ENCODE results near the gene TCEAL8. TPM values are rescaled to one million over a fixed set of nuclear protein-coding genes. Genes with fewer than 3 reads are reported as not detected.
"Not testable (repeated sequence)": the region's sequence is repeated elsewhere in the genome, so short reads cannot be mapped to it uniquely, and the experiment has no call there.

TCEAL8 gene
- total and polyA plus RNA-seq, 2 of the 4 experiments (the other 2 are of a cell fraction) = 31.5 to 57.6 TPM

- CTCF ChIA-PET = no interaction called here
- in situ Hi-C loops (cut with MboI; ENCODE audit: low sequenced_read_pairs) (no loop called here), intact Hi-C loops (cut with micrococcal nuclease) (no loop called here), dilution Hi-C loops (cut with HindIII; ENCODE audit: low sequenced_read_pairs, unreplicated experiment) (no loop called here)
- Histone ChIP-seq H3K9me3 (ENCODE audit: control insufficient read depth, insufficient read depth, low read length) (no peaks in the 10 kb centered on the region), H4K20me1 (ENCODE audit: insufficient read depth, low read length) (no peaks in the 10 kb centered on the region), H2AK9ac (replicated peaks; ENCODE audit: low read depth, low read length, poor library complexity) (no peak overlapping the region), H4K8ac (ENCODE audit: low read depth in 2 of 2, low read length in 2 of 2) (no peak overlapping the region), H3K4ac (ENCODE audit: low read depth, low read length) (no peak overlapping the region), H3K79me1 (ENCODE audit: low read depth in 1 of 2, low read length in 2 of 2) (no peaks in the 10 kb centered on the region), H2BK15ac (ENCODE audit: low read depth, low read length) (no peak overlapping the region), H3K27me3 (ENCODE audit: control insufficient read depth, insufficient read depth, low read length) (peaks cover 7% of the 10 kb centered on the region), H3K14ac (replicated peaks; ENCODE audit: low read depth, low read length) (no peak overlapping the region), H4K5ac (ENCODE audit: low read depth, low read length) (no peak overlapping the region), H3K4me3 (ENCODE audit: insufficient read depth, low read depth, low read length) (no peak overlapping the region), H3K23ac (ENCODE audit: low read depth, low read length) (no peak overlapping the region), H3K9ac (ENCODE audit: low read depth, low read length) (no peak overlapping the region), H2AK5ac (ENCODE audit: low read depth, low read length) (no peak overlapping the region), H2BK120ac (ENCODE audit: low read depth, low read length) (no peak overlapping the region), H3K4me2 (ENCODE audit: low read depth, low read length) (no peak overlapping the region), H2BK5ac (ENCODE audit: low read depth, low read length, poor library complexity, severe bottlenecking) (no peak overlapping the region), H3K36me3 (ENCODE audit: control insufficient read depth, insufficient read depth, low read length) (no peaks in the 10 kb centered on the region), H3K18ac (ENCODE audit: low read depth, low read length) (no peak overlapping the region), H2BK20ac (ENCODE audit: low read depth, low read length) (no peak overlapping the region), H3K56ac (ENCODE audit: extremely low read depth, insufficient read depth, low read length) (no peak overlapping the region), H2AFZ (replicated peaks; ENCODE audit: low read length, poor library complexity) (no peak overlapping the region), H3K27ac (ENCODE audit: insufficient read depth, low read length) (no peak overlapping the region), H3K4me1 (ENCODE audit: control insufficient read depth, insufficient read depth, low read length) (no peaks in the 10 kb centered on the region), H4K91ac (ENCODE audit: insufficient read depth, low read depth, low read length) (no peak overlapping the region), H3K9me1 (ENCODE audit: insufficient read depth, low read length) (no peaks in the 10 kb centered on the region)
- POLR2A ChIA-PET (ENCODE audit: unreplicated experiment) = no interaction called here
- no TSS peak for BruUV-seq (replicated peaks)
- TF ChIP-seq USF2 (IDR thresholded peaks at IDR 0.05; ENCODE audit: low read depth, low read length) (no peak), ELK1 (IDR thresholded peaks at IDR 0.05; ENCODE audit: borderline replicate concordance, low read depth, low read length) (no peak), RCOR1 (IDR thresholded peaks at IDR 0.05; ENCODE audit: insufficient replicate concordance, low read length) (no peak), MXI1 (IDR thresholded peaks at IDR 0.05; ENCODE audit: borderline replicate concordance, low read depth, low read length) (no peak), CHD1 (IDR thresholded peaks at IDR 0.05; ENCODE audit: low read depth, low read length) (no peak)
- ATAC-seq (ENCODE audit: low read depth) (no peak), DNase-seq (no peak)
- WGBS, 2 experiments (ENCODE audit: extremely low coverage in 2 of 2, insufficient read length in 1 of 2) = no CpG with 5 or more reads among the region's 1 CpG
Observed at GRCh38 chrX:103236296-103236695, 18.7 kb downstream of the TCEAL8 start.

- intact Hi-C loops (cut with micrococcal nuclease); POLR2A ChIA-PET (ENCODE audit: unreplicated experiment): not testable (repeated sequence)
Observed at GRCh38 chrX:103235608-103236007, 19.3 kb downstream of the TCEAL8 start.

More at GRCh38 chrX:103235608-103236007, 19.3 kb downstream of the TCEAL8 start:
- DNase-seq; H2BK5ac ChIP-seq (ENCODE audit: low read depth, low read length, poor library complexity, severe bottlenecking); H3K4me3 ChIP-seq (ENCODE audit: insufficient read depth, low read depth, low read length); H4K20me1 ChIP-seq (ENCODE audit: insufficient read depth, low read length); H3K18ac ChIP-seq (ENCODE audit: low read depth, low read length); H3K56ac ChIP-seq (ENCODE audit: extremely low read depth, insufficient read depth, low read length); H3K79me1 ChIP-seq (ENCODE audit: low read depth in 1 of 2, low read length in 2 of 2); H3K27ac ChIP-seq (ENCODE audit: insufficient read depth, low read length); H4K8ac ChIP-seq (ENCODE audit: low read depth in 2 of 2, low read length in 2 of 2); H3K36me3 ChIP-seq (ENCODE audit: control insufficient read depth, insufficient read depth, low read length); H2AK5ac ChIP-seq (ENCODE audit: low read depth, low read length); H2BK20ac ChIP-seq (ENCODE audit: low read depth, low read length); H2AK9ac ChIP-seq (replicated peaks; ENCODE audit: low read depth, low read length, poor library complexity); H3K9me3 ChIP-seq (ENCODE audit: control insufficient read depth, insufficient read depth, low read length); H3K23ac ChIP-seq (ENCODE audit: low read depth, low read length); in situ Hi-C loops (cut with MboI; ENCODE audit: low sequenced_read_pairs); H3K4me1 ChIP-seq (ENCODE audit: control insufficient read depth, insufficient read depth, low read length); CTCF ChIA-PET; H3K9me1 ChIP-seq (ENCODE audit: insufficient read depth, low read length); H3K9ac ChIP-seq (ENCODE audit: low read depth, low read length); H3K4ac ChIP-seq (ENCODE audit: low read depth, low read length); H4K91ac ChIP-seq (ENCODE audit: insufficient read depth, low read depth, low read length); H2BK120ac ChIP-seq (ENCODE audit: low read depth, low read length); H3K4me2 ChIP-seq (ENCODE audit: low read depth, low read length); dilution Hi-C loops (cut with HindIII; ENCODE audit: low sequenced_read_pairs, unreplicated experiment); BruUV-seq (replicated peaks); H3K27me3 ChIP-seq (ENCODE audit: control insufficient read depth, insufficient read depth, low read length); H2AFZ ChIP-seq (replicated peaks; ENCODE audit: low read length, poor library complexity); ATAC-seq (ENCODE audit: low read depth); H2BK15ac ChIP-seq (ENCODE audit: low read depth, low read length); H4K5ac ChIP-seq (ENCODE audit: low read depth, low read length); H3K14ac ChIP-seq (replicated peaks; ENCODE audit: low read depth, low read length): not testable (repeated sequence)
- WGBS, 2 experiments (ENCODE audit: extremely low coverage in 2 of 2, insufficient read length in 1 of 2) = no CpG with 5 or more reads among the region's 2 CpGs
